ENCODE results near the gene ETV6.
A peak's percentile ranks its signal among the peaks of the same experiment; 100 is the strongest.

ETV6 gene

GRCh38 chr12:11645391-11645790 is 4.1 kb upstream of the ETV6 start:
- DNase-seq (ENCODE audit: low read depth) = no peak

- peak; percentile 62 for DNase-seq (ENCODE audit: low read depth)
These were observed 711 bp upstream of the ETV6 start for GRCh38 chr12:11648514-11649412.

GRCh38 chr12:11650286-11651281 is 1.1 kb downstream of the ETV6 start:
- DNase-seq (ENCODE audit: low read depth) = no peak

DNA sequence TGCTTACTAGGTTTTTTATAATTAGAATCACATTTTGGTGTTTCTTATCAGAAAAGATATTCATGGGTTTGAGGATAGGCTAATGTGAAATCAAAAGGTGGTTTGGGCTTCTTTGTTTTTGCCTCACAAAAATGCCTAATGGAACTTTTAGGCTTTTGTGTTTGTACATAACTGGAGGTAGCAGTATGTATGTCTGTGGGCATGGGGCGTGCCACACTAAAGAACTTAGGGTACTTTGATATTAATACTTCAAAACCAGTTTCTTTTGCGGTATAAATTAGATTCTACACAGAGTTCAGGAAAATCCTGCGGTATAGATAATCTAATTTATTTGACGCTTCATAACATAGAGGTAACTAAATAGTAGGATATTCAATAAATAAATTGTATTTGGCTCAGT is 1.9 kb downstream of the ETV6 start:
- no peak for DNase-seq (ENCODE audit: low read depth)

DNA sequence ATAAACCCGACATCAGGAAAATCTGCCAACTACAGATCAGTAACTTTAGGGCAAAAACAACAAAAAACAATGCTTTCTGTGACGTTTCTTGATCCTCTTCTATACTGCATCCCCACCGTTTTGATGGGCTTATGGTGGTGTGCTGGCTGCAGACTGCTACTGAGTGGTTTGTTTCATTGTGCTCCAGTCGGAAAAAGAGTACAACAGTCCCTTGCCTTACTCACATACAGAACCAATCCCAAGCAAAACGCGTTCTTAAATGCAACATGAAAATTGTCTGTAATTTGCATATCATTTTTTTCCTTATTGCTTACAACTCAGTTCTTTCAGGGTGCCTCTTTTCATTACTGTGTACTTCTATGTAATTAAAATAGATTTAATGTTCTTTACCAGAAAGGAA is 2.3 kb downstream of the ETV6 start:
- DNase-seq (ENCODE audit: low read depth) = no peak

DNA sequence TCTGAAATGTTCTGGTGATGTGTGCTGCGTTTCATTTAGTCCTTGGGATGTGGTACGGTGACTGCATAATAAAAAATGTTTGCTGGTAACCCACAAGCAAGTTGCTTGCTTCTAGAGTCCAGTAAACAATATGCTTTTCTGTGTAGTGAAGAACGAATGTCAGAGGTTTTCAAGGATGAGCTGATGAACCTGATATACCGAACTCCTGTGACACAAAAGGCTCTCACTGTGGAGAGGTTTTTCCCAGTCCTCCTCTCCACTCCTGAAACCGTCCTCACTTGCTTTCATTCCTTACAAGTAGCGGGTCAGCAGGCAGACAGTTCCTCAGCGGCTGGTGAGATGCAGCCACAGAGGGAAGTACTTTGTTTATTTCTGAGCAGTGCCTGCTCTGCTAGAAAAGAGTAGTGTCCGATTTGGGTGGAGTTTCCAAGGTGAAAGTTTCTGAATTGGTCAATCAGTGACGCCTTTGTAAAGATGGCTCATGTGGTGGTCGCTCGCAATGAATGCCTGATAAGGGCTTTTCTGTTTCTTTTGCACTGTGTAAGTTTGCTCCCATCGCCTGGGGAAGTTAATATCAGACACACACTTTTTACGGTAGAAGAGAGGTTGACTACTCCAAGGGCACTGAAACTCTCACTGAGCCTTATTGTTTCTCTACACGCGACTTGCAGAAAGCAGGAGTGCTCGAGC is 3.0 kb downstream of the ETV6 start:
- no peak for DNase-seq (ENCODE audit: low read depth)

DNA sequence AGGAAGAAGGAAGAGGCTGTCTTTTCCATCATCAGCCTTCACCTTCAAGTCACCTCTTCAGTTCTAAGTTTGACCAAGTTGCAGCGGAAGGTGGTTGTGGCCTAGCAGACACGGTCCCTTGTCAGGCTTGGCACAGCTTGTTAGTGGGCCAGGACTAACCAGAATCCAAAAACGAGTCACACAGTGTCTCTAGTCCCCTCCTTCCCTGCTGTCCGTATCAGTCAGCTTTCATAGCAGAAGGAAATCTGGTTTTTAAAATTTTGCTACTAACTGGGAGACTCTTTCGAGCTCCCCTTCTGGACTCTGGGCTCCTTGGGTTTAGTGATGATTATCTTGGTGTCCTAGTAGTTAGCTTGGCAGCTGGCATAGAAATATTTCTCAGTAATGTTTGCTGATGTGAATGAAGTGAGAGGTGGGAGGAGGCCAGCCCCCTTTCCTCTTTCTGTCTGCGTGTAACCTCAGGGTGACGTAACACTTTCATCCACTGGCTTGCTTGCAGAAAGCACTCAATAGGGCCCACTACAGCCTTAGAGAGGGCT is 3.8 kb downstream of the ETV6 start:
- DNase-seq (ENCODE audit: low read depth) = peak; percentile 48

GRCh38 chr12:11654338-11654737 is 4.9 kb downstream of the ETV6 start:
- no peak for DNase-seq (ENCODE audit: low read depth)

DNA sequence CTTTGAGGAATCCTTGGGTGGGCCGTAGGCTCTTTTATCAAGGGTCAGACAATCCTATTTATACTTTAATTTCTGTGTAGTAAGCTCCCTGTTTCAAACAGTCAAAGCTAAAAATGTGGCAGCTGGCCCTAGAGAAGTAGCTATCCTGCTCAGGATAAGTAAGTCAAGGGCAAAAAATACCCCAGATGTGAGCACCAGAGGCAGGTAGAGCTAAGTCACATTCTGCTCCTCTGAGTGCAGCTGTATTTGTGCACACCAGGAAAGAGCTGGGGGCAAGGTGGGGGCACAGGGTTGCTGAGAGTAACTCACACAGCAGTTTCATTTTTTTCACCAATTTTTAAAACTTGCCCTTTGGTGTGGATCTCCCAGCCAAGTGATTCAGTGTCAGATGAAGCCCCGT is 5.3 kb downstream of the ETV6 start:
- DNase-seq (ENCODE audit: low read depth) = no peak

GRCh38 chr12:11655842-11656241 is 6.4 kb downstream of the ETV6 start:
- DNase-seq (ENCODE audit: low read depth) = no peak

- DNase-seq (ENCODE audit: low read depth) = no peak
These were observed 7.1 kb downstream of the ETV6 start for GRCh38 chr12:11656550-11656949.

DNA sequence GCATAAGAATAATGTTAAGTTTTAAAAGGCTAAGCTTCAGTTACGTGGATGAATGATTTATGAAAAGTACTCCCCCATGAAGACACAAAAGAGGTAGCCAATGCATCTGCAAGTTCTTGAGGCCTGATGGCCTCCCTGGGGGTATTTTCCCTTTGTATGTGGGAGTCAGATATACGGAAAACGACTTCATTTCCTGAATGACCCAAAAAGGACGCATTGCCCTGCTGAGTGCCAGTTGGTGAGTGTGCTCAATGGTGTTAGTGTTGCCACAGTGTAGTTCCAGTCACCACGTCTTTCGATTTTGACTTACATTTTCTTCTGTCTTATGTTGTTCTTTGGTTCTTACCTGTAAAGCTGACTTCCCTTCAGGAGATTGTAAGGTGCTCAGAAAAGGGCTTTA is 8.0 kb downstream of the ETV6 start:
- no peak for DNase-seq (ENCODE audit: low read depth)

- DNase-seq (ENCODE audit: low read depth) = no peak
These were observed 9.3 kb downstream of the ETV6 start for GRCh38 chr12:11658791-11659190.

DNA sequence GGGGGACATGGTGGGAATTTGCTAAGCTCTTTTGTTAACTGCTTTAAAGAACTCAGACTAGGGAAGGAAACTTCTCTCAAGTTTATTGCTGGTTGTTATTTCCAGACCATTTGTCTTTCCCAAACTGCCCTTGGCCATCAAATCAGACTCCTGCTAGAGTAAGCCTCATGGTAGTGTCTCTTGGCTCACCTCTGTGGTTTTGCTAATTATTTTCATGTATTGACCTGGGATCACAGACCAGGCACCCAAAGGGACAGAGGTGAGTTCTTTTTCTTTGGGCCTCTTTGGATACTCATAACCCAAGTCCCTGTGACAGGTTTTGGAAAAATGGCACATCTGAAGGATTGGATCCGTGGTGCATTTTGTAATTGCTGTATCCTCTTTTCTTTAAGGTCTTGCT is 11.2 kb downstream of the ETV6 start:
- DNase-seq (ENCODE audit: low read depth) = no peak

DNA sequence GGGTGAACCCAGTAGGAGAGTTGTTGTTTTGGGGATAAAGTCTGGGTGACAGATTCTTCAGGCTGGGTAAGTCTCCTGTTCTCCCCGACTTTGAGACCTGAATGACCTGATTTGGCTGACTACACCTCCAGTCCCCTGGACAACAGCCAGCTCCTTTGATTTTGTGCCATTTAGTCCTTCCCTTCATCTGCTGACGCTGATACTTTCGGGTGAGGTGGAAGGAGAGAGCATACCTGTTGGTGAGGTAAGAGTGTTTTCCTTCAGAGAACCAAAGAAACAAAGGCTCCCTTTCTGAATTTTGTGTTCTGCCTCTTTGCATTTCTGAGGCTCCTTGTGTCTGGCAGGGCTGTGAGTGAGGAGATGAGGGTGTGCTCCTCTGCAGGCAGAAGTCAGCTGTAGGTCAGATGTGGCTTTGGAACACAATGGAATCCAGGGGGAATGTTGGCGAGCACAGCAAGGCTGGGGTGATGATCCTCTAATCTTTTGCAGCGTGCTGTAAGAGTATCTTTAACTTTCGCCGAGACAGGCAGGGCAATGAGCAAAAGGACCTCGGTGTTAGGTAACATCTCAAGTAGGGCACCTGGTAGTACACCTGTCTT is 12.1 kb downstream of the ETV6 start:
- DNase-seq (ENCODE audit: low read depth) = no peak

- DNase-seq (ENCODE audit: low read depth) = no peak
These were observed 12.9 kb downstream of the ETV6 start for GRCh38 chr12:11662369-11662768.

DNA sequence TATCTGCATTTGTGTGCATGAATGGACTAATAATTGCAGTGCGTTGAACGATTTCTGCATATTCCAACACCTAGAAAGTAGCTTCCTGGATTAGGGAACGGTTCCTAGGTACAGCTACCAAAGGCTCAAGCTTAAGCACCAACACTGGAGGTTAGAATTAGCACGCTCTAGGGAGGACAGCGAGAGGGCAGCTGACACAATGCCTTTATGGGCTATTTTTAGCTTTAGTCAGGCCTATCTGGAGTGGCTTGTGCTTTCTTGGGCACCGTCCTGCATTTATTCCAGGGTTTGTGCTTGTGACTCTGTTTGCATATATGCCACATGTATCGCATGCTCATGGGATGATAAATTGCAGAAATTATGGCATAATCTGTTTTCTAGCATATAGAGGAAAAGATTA is 13.7 kb downstream of the ETV6 start:
- DNase-seq (ENCODE audit: low read depth) = no peak

DNA sequence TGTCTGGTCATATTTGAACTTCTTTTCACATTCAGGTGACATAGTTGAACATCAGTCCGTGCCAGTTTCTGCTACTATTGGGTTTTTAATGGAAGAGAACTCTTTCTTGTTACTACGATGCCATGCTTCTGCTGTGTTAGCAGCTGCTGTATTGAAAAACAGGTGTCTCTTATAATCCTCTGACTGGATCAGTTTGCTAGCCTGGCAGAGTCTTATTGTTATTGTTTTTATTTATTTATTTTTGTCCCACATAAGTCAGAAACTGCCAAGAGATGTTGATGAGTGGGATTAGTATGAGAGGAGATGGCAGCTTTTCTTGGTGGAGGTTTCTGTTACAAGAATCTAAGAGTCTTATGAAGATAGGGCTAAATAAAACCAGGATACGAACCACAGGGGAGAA is 14.6 kb downstream of the ETV6 start:
- DNase-seq (ENCODE audit: low read depth) = no peak

- no peak for DNase-seq (ENCODE audit: low read depth)
These were observed 16.9 kb downstream of the ETV6 start for GRCh38 chr12:11666131-11667050.

DNA sequence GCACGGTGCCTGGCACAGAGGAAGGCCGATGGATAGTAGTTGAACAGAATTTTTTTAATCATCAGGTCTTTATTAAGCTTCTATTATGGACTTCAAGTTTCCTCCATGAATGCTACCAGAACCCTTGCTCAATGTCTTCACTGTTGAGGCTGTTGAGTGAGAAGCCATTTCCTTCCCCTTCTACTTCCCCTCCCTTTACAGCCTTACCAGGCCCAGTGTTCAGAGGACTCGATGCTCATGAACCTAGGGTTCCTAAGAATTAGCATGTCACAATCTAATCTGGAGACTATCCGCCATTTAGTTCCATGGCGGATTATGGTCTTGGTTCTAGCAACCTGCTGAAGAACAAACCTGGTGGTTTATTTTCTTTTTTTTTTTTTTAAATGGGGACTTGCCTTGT is 17.7 kb downstream of the ETV6 start:
- no peak for DNase-seq (ENCODE audit: low read depth)

DNA sequence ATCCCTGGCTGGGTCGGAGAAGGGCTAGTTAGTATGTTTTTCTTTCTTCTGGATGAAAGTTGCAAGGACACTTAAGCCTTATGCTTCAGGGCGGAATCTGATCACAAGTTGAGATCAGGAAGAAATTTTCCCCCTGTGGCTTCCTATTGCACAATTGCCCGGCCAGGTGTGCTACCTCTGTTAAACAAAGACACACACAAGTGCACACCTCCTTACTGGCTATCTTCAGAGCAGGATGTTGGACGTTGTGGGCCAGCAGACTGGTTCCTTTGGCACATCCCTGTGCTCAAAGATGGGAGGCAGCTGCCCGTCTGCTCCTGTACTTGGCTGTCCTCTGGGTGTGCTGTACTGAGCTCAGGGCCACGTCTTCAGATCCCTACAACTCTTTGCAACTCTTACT is 19.1 kb downstream of the ETV6 start:
- no peak for DNase-seq (ENCODE audit: low read depth)
